ENCODE results near the gene JAG2. TPM values are rescaled to one million over a fixed set of nuclear protein-coding genes. Genes with fewer than 3 reads are reported as not detected.
"Not testable (repeated sequence)": the region's sequence is repeated elsewhere in the genome, so short reads cannot be mapped to it uniquely, and the experiment has no call there.

JAG2 gene
- total RNA-seq, 2 donors from 2014 or later, result 0.55 to 1.2 TPM

DNA sequence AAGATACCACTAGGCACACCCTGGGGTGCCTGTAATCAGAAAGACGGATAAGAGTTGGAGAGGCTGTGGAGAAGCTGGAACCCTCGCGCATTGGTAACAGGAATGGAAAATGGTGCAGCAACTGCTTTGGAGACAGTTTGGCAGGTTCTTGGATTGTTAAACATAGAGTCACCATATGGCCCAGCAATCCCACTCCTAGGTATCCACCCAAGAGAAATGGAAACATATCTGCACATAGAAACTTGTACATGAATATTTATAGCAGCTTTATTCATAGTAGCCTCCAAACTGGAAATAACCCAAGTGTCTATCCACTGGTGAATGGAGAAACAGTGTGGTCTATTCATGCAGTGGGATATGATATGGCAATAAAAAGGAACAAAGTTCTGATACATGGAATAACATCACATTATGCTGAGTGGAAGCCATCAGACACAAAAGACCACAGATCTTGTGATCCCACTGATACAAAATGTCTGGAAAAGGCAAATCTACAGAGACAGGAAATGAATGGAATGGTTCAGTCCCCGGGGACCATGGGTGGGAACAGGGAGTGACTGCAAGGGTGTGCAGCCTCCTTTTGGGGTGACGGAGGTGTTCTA, 45.4 kb downstream of the JAG2 start:
- Mint-ChIP-seq H3K27ac (no peak overlapping the region), H3K4me3 (no peak overlapping the region), H3K36me3 (ENCODE audit: low read depth) (peaks cover 2% of the 10 kb centered on the region), H3K4me1 (peaks cover 7% of the 10 kb centered on the region), H3K27me3 (peaks cover 63% of the 10 kb centered on the region)
- ATAC-seq (no peak), DNase-seq (no peak)
- peaks cover 8% of the 10 kb centered on the region for H3K9me3 ChIP-seq (ENCODE audit: control insufficient read depth, low read length, poor library complexity, severe bottlenecking)

DNA sequence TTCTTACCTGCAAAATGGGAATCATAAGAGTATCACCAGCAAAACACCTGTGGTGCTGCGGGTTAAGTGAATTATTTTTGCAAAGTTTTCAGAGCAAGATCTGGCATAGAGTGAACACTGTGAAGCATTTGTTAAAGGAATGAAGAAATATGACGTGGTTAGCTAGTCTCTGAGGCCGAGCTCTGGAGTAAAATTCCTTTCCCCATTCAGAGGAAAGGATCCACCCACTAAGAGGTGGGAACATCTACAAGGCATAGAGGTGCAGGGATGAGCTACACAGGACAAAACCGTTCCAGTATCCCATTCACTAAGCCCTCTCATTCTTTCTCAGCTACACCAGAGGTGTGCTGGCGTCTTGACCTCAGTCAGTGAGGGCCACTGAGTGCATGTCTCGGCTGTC, 48.5 kb downstream of the JAG2 start:
- H3K27me3 Mint-ChIP-seq, result peaks cover 71% of the 10 kb centered on the region
- no peak overlapping the region for H3K4me3 Mint-ChIP-seq
- ATAC-seq (no peak), DNase-seq (no peak)
- peaks cover 2% of the 10 kb centered on the region for H3K36me3 Mint-ChIP-seq (ENCODE audit: low read depth)
- H3K9me3 ChIP-seq (ENCODE audit: control insufficient read depth, low read length, poor library complexity, severe bottlenecking), result peaks cover 8% of the 10 kb centered on the region
- peaks cover 8% of the 10 kb centered on the region for H3K4me1 Mint-ChIP-seq
- no peak overlapping the region for H3K27ac Mint-ChIP-seq

DNA sequence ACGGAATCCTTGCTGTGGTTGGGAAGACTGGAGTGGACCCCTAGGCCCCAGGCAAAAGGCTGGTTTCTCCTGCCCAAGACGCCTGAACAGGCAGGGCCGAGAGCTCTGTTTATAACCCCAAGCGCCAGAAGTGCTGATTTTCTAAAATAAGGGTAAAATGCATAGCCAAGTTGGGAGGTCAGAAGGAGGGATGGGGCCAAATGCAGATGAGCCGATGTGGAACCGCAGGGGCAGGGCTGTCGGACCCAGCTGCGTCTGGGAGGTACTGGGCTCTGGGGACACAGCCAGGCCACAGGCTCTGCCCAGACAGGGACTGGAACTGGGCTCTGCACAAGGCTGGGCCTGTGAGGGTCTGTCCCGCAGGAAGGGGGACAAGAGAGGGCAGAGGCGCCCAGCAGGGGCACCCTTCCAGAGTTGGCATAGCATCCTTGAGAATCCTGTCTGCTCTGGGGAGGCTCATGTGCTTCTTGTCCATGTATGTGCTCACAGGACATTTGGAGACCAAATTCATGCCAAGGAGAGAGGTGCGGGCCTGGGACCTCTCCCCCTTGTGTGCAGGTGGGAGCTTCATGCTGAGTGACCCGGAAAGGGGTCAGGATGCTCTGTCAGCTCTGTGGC, 49.1 kb downstream of the JAG2 start:
- DNase-seq, result no peak
- Mint-ChIP-seq H3K4me3 (no peak overlapping the region), H3K36me3 (ENCODE audit: low read depth) (peaks cover 2% of the 10 kb centered on the region), H3K4me1 (peaks cover 7% of the 10 kb centered on the region), H3K27me3 (peaks cover 67% of the 10 kb centered on the region), H3K27ac (no peak overlapping the region)
- peaks cover 8% of the 10 kb centered on the region for H3K9me3 ChIP-seq (ENCODE audit: control insufficient read depth, low read length, poor library complexity, severe bottlenecking)
- no peak for ATAC-seq

GRCh38 chr14:105118646-105119407, 49.7 kb downstream of the JAG2 start:
- H3K9me3 ChIP-seq (ENCODE audit: control insufficient read depth, low read length, poor library complexity, severe bottlenecking), result peaks cover 8% of the 10 kb centered on the region
- DNase-seq, result no peak
- no peak overlapping the region for H3K27ac Mint-ChIP-seq

DNA sequence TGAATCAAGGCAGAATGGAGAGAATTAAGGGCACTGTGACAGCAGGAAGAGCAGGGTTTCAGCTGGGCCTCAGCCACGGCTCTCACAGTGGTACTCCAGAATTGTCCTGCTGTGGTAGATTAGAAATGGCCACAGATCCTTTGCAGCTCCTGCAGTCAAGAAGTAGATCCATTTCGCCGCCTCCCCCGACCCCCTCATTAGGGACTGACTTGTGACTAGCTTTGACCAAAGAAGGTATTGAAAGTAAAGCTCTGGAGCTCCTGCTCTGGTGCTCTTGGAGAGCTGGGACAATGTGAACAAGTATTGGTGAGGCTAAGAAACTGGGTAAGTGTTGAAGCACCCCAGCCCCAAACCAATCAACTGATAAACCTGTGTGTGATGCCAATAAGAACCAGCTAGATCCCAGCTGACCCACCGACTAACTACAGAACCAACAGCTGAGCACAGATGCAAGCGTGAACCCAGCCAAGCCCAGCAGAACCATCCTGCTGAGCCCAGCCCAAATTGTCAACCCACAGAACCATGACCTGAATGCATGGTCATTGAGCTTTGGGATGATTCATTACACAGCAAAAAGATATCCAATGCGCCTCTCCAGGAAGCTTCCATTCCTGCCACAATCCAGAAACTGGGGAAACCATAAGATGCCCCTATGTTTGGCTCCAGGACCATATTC, 50.7 kb downstream of the JAG2 start:
- peaks cover 4% of the 10 kb centered on the region for H3K4me1 Mint-ChIP-seq
- H3K36me3 Mint-ChIP-seq (ENCODE audit: low read depth), result peaks cover 2% of the 10 kb centered on the region
- ATAC-seq (no peak), DNase-seq (no peak)
- H3K27ac Mint-ChIP-seq, result no peak overlapping the region
- peaks cover 56% of the 10 kb centered on the region for H3K27me3 Mint-ChIP-seq
- H3K4me3 Mint-ChIP-seq, result no peak overlapping the region
- H3K9me3 ChIP-seq (ENCODE audit: control insufficient read depth, low read length, poor library complexity, severe bottlenecking), result peaks cover 8% of the 10 kb centered on the region

More at GRCh38 chr14:105118646-105119407, 49.7 kb downstream of the JAG2 start:
- H3K36me3 Mint-ChIP-seq (ENCODE audit: low read depth), result peaks cover 2% of the 10 kb centered on the region
- ATAC-seq, result no peak
- H3K4me3 Mint-ChIP-seq, result no peak overlapping the region
- peaks cover 4% of the 10 kb centered on the region for H3K4me1 Mint-ChIP-seq
- peaks cover 61% of the 10 kb centered on the region for H3K27me3 Mint-ChIP-seq

GRCh38 chr14:105117257-105117646, 51.3 kb downstream of the JAG2 start:
- peaks cover 4% of the 10 kb centered on the region for H3K4me1 Mint-ChIP-seq
- peaks cover 8% of the 10 kb centered on the region for H3K9me3 ChIP-seq (ENCODE audit: control insufficient read depth, low read length, poor library complexity, severe bottlenecking)
- peaks cover 2% of the 10 kb centered on the region for H3K36me3 Mint-ChIP-seq (ENCODE audit: low read depth)
- peaks cover 54% of the 10 kb centered on the region for H3K27me3 Mint-ChIP-seq
- no peak overlapping the region for H3K27ac Mint-ChIP-seq
- H3K4me3 Mint-ChIP-seq, result no peak overlapping the region
- no peak for DNase-seq
- no peak for ATAC-seq

GRCh38 chr14:105116451-105117256, 51.9 kb downstream of the JAG2 start:
- Mint-ChIP-seq H3K4me3 (no peak overlapping the region), H3K27me3 (peaks cover 50% of the 10 kb centered on the region), H3K4me1 (peaks cover 4% of the 10 kb centered on the region), H3K27ac (no peak overlapping the region), H3K36me3 (ENCODE audit: low read depth) (peaks cover 2% of the 10 kb centered on the region)
- no peak for ATAC-seq
- peaks cover 8% of the 10 kb centered on the region for H3K9me3 ChIP-seq (ENCODE audit: control insufficient read depth, low read length, poor library complexity, severe bottlenecking)
- DNase-seq, result no peak

DNA sequence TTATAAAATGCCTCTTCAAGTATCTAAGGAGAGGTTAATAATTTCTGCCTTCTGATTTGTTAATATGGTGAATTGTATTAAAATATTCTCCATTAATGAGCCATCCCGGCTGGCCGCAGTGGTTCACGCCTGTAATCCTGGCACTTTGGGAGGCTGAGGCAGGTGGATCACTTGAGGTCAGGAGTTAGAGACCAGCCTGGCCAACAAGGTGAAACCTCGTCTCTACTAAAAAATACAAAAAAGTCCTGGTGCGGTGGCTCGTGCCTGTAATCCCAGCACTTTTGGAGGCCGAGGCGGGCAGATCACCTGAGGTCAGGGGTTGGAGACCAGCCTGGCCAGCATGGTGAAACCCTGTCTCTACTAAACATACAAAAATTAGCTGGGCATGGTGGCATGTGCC, 59.3 kb downstream of the JAG2 start:
- H3K9me3 ChIP-seq (ENCODE audit: control insufficient read depth, low read length, poor library complexity, severe bottlenecking); H3K36me3 Mint-ChIP-seq (ENCODE audit: low read depth); H3K4me3 Mint-ChIP-seq; DNase-seq; ATAC-seq; H3K27ac Mint-ChIP-seq; H3K4me1 Mint-ChIP-seq: not testable (repeated sequence)
- H3K27me3 Mint-ChIP-seq, result peaks cover 32% of the 10 kb centered on the region

DNA sequence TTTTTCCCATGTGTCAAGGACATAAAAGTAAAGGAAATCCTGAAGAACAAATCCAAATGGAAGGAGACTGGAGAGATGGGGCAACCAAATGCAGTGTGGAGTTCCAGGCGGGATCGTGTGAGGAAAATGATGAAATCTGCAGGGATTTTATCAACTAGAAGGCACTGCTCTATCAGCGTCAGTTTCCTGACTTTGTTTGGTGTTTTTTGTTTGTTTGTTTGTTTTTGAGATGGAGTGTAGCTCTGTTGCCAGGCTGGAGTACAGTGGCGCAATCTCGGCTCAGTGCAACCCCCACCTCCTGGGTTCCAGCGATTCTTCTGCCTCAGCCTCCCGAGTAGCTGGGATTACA, 60.1 kb downstream of the JAG2 start:
- Mint-ChIP-seq H3K4me1 (peaks cover 8% of the 10 kb centered on the region), H3K27me3 (peaks cover 38% of the 10 kb centered on the region), H3K27ac (no peak overlapping the region), H3K36me3 (ENCODE audit: low read depth) (peaks cover 5% of the 10 kb centered on the region), H3K4me3 (no peak overlapping the region)
- no peak for DNase-seq
- H3K9me3 ChIP-seq (ENCODE audit: control insufficient read depth, low read length, poor library complexity, severe bottlenecking), result no peaks in the 10 kb centered on the region
- no peak for ATAC-seq

DNA sequence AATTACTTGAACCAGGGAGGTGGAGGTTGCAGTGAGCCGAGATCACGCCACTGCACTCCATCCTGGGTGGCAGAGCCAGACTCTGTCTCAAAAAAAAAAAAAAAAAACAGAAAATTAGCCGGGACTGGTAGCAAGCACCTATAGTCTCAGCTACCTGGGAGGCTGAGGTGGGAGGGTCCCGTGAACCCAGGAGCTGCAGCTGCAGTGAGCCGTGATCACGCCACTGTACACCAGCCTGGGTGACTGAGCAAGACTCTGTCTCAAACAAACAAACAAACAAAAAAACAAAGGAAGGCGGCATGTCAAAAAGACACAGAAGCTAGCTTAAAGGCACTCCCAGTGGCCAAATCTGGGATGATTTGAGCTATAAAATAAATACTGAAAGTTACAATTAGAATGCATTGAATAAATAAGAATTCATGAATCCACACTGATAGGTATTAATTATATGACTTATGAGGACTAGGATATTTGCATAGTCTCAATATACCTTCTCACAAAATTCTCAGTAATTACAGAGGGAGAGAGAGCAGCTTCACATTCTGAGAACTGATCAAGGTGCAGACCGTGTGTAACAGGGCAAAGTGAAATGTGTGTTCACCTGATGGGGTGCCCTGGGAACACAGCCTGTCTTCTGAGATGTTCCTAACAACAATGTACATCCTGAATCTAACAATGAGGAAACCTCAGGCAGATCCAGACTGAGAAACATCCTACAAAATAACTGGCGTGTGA, 60.6 kb downstream of the JAG2 start:
- Mint-ChIP-seq H3K4me3 (no peak overlapping the region), H3K36me3 (ENCODE audit: low read depth) (peaks cover 6% of the 10 kb centered on the region), H3K4me1 (peaks cover 8% of the 10 kb centered on the region), H3K27me3 (peaks cover 43% of the 10 kb centered on the region), H3K27ac (peak overlapping the region; percentile 47)
- ATAC-seq, result no peak
- no peaks in the 10 kb centered on the region for H3K9me3 ChIP-seq (ENCODE audit: control insufficient read depth, low read length, poor library complexity, severe bottlenecking)
- DNase-seq, result no peak

DNA sequence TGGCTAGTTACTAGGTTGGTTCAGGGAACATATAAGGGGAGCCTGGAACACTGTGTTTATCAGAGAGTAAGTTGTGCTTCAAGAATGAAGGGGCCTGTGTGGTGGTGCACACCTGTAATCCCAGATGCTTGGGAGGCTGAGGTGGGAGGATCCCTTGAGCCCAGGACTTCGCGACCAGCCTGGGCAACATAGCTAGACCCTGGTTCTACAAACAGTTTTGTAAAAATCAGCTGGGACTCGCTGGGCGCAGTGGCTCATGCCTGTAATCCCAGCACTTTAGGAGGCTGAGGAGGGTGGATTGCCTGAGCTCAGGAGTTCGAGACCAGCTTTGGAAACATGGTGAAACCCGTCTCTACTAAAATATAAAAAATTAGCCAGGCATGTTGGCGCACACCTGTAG, 61.2 kb downstream of the JAG2 start:
- H3K27ac Mint-ChIP-seq, result peak overlapping the region; percentile 47
- H3K27me3 Mint-ChIP-seq, result peaks cover 49% of the 10 kb centered on the region
- peaks cover 6% of the 10 kb centered on the region for H3K36me3 Mint-ChIP-seq (ENCODE audit: low read depth)
- no peak for ATAC-seq
- H3K4me1 Mint-ChIP-seq, result peaks cover 8% of the 10 kb centered on the region
- DNase-seq, result no peak
- no peak overlapping the region for H3K4me3 Mint-ChIP-seq
- no peaks in the 10 kb centered on the region for H3K9me3 ChIP-seq (ENCODE audit: control insufficient read depth, low read length, poor library complexity, severe bottlenecking)

- peaks cover 8% of the 10 kb centered on the region for H3K4me1 Mint-ChIP-seq
- no peak overlapping the region for H3K4me3 Mint-ChIP-seq
- H3K27me3 Mint-ChIP-seq, result peaks cover 61% of the 10 kb centered on the region
- no peak overlapping the region for H3K27ac Mint-ChIP-seq
- H3K36me3 Mint-ChIP-seq (ENCODE audit: low read depth), result peaks cover 6% of the 10 kb centered on the region
- DNase-seq (no peak), ATAC-seq (no peak)
- H3K9me3 ChIP-seq (ENCODE audit: control insufficient read depth, low read length, poor library complexity, severe bottlenecking), result no peaks in the 10 kb centered on the region
Measured at GRCh38 chr14:105105158-105105557, 63.4 kb downstream of the JAG2 start.
